Prostate gland (tissue), 2 donors: ENCODE data around the gene GRID1.

Experiments
- CTCF ChIP-seq, 4 experiments: fragments of 200-600 bp in 2 of 4; fragments of 450-650 bp in 2 of 4; sonication (generic) in 2 of 4; IDR thresholded peaks; 1 replicate in 3 of 4; 2 replicates in 1 of 4; pipeline ENCODE4 v1.5.1; 2016 to 2019; ENCODE audit warnings: antibody characterized with exemption in 4 of 4, mild to moderate bottlenecking in 2 of 4, moderate library complexity in 2 of 4
- POLR2A ChIP-seq: fragments of 450-650 bp; IDR thresholded peaks from one replicate; pipeline ENCODE4 v1.6.1; 2016; ENCODE audit warnings: antibody characterized with exemption, mild to moderate bottlenecking
- POLR2AphosphoS5 ChIP-seq: sonication (generic); formaldehyde crosslinking; IDR thresholded peaks from one replicate; pipeline ENCODE4 v1.6.1; 2017; ENCODE audit warnings: antibody characterized with exemption

GRCh38 chr10:86034710-86035109 lies 331.9 kb downstream of the GRID1 start:
- TF ChIP-seq POLR2A (no peak), CTCF (IDR thresholded peaks at IDR 0.05) (no peak), POLR2AphosphoS5 (no peak)
